Jurkat, Clone E6-1 (cell line): ENCODE results near the gene CLN6.
A peak's percentile ranks its signal among the peaks of the same experiment; 100 is the strongest.
"Not testable (repeated sequence)": the region's sequence is repeated elsewhere in the genome, so short reads cannot be mapped to it uniquely, and the experiment has no call there.

Source experiments
- DNase-seq: peaks from one replicate; pipeline ENCODE4 v3.0.0-alpha.2; 2011; ENCODE audit warnings: low read depth, low spot score
- H3K4me3 ChIP-seq: 2 replicates; pipeline ENCODE4 v1.5.1; 2011; ENCODE audit warnings: mild to moderate bottlenecking, low read length, control low read depth, moderate library complexity

Gene CLN6

GRCh38 chr15:68227643-68228142 lies 1.8 kb downstream of the CLN6 start:
- DNase-seq = no peak
- peak overlapping the region; percentile 93 for H3K4me3 ChIP-seq

- not testable (repeated sequence) for DNase-seq, H3K4me3 ChIP-seq
These were observed 4.1 kb downstream of the CLN6 start for GRCh38 chr15:68225442-68225841.

GRCh38 chr15:68224546-68225250 lies 4.8 kb downstream of the CLN6 start:
- H3K4me3 ChIP-seq = no peak overlapping the region; the same call in 1 of the 2 replicates
- DNase-seq = peak; percentile 95

- no peak overlapping the region for H3K4me3 ChIP-seq
- no peak for DNase-seq
These were observed 5.4 kb downstream of the CLN6 start for GRCh38 chr15:68224108-68224507.

GRCh38 chr15:68223171-68223570 lies 6.4 kb downstream of the CLN6 start:
- no peak overlapping the region for H3K4me3 ChIP-seq
- DNase-seq = no peak

- not testable (repeated sequence) for DNase-seq, H3K4me3 ChIP-seq
These were observed 7.1 kb downstream of the CLN6 start for GRCh38 chr15:68222432-68222743.

GRCh38 chr15:68221530-68222431 lies 7.7 kb downstream of the CLN6 start:
- not testable (repeated sequence) for DNase-seq, H3K4me3 ChIP-seq

- H3K4me3 ChIP-seq = no peak overlapping the region
- DNase-seq = no peak
These were observed 8.6 kb downstream of the CLN6 start for GRCh38 chr15:68220967-68221366.

- no peak for DNase-seq
- H3K4me3 ChIP-seq = no peak overlapping the region
These were observed 9.0 kb downstream of the CLN6 start for GRCh38 chr15:68220489-68220888.

GRCh38 chr15:68218847-68219798 lies 10.4 kb downstream of the CLN6 start:
- DNase-seq = no peak
- H3K4me3 ChIP-seq = no peak overlapping the region

- DNase-seq = no peak
- no peak overlapping the region for H3K4me3 ChIP-seq
These were observed 11.2 kb downstream of the CLN6 start for GRCh38 chr15:68218331-68218730.

GRCh38 chr15:68217341-68217740 lies 12.2 kb downstream of the CLN6 start:
- H3K4me3 ChIP-seq = no peak overlapping the region
- DNase-seq = no peak

GRCh38 chr15:68214838-68215254 lies 14.7 kb downstream of the CLN6 start:
- DNase-seq = no peak
- H3K4me3 ChIP-seq = no peak overlapping the region

- no peak overlapping the region for H3K4me3 ChIP-seq
- DNase-seq = no peak
These were observed 15.3 kb downstream of the CLN6 start for GRCh38 chr15:68213991-68214837.

- DNase-seq, H3K4me3 ChIP-seq: not testable (repeated sequence)
These were observed 16.1 kb downstream of the CLN6 start for GRCh38 chr15:68213491-68213845.

GRCh38 chr15:68211656-68212320 lies 17.7 kb downstream of the CLN6 start:
- no peak overlapping the region for H3K4me3 ChIP-seq

GRCh38 chr15:68210821-68211655 lies 18.5 kb downstream of the CLN6 start:
- DNase-seq = no peak
- no peak overlapping the region for H3K4me3 ChIP-seq

More at GRCh38 chr15:68211656-68212320, 17.7 kb downstream of the CLN6 start:
- no peak for DNase-seq
